Pancreas (tissue), 10 donors: ENCODE results near the gene MEOX1. TPM values are rescaled to one million over a fixed set of nuclear protein-coding genes. Genes with fewer than 3 reads are reported as not detected.

Experiments
- ATAC-seq, 4 donors: fragments of 200-7000 bp; cut with Tn5 transposase; one replicate each; pipeline versions ENCODE4 v1.8.0 to v1.9.1; 2020; ENCODE audit warnings: mild to moderate bottlenecking in 4 of 4, moderate library complexity in 4 of 4
- DNase-seq, 6 donors: peaks; one replicate each; pipeline ENCODE4 v3.0.0-alpha.2; 2020
- FAIRE-seq: peaks from 2 replicates; lab custom pipeline; 2012; peaks lifted over from hg19 to GRCh38; lab: Jason Lieb, UNC
- H3K27ac ChIP-seq, 4 donors: fragments of 200-600 bp; sonication (generic); 1 replicate in 3 of 4; 2 replicates in 1 of 4; pipeline versions ENCODE4 v1.5.0 to v1.8.0; 2020
- H3K27me3 ChIP-seq, 4 donors: fragments of 200-600 bp; one replicate each; pipeline ENCODE4 v1.8.0; 2021
- H3K36me3 ChIP-seq, 3 donors: fragments of 200-600 bp; sonication (generic) in 1 of 3; one replicate each; pipeline versions ENCODE4 v1.5.0 to v1.8.0; 2020 to 2021
- H3K4me1 ChIP-seq, 3 donors: fragments of 200-600 bp; one replicate each; pipeline ENCODE4 v1.8.0; 2021
- H3K4me3 ChIP-seq, 4 donors: fragments of 200-600 bp; sonication (generic) in 2 of 4; one replicate each; pipeline versions ENCODE4 v1.5.0 to v1.8.0; 2020 to 2021
- H3K9me3 ChIP-seq, 4 donors: fragments of 200-600 bp; one replicate each; pipeline ENCODE4 v1.8.0; 2021
- WGBS, 2 donors: extraction: QIAGEN DNeasy Blood & Tissue Kit; methylation state at CpG; one replicate each; pipeline ENCODE4 v1.1.7; 2013; 5-methylcytosine and 5-hydroxymethylcytosine counted together
- intact Hi-C, 3 donors: fragments of 100-400 bp; cut with DNase I; formaldehyde crosslinking; loops; one replicate each; pipeline versions ENCODE4 v1.11.1 to v1.14.2; 2022
- polyA plus RNA-seq, 2 donors: library from polyadenylated mRNA; stranded (reverse); fragments of 200-250 nt; gene quantifications; one replicate each; pipeline ENCODE4 v1.2.3, GENCODE V29; 2013
- total RNA-seq, 6 donors: library from RNA; stranded (reverse); fragmentation: NEBNext Ultra II Directional in 4 of 6; extraction: Animal tissue kit (Norgen Biotek cat#: 25700) in 4 of 6; gene quantifications; one replicate each; pipeline versions ENCODE4 v1.2.1 to v1.2.4, GENCODE V29; 2021 to 2023
- TF ChIP-seq, protein P1 (sequence below), 4 donors: fragments of 200-600 bp; sonication (generic) in 3 of 4; IDR thresholded peaks; one replicate each; pipeline versions ENCODE4 v1.5.0 to v1.8.0; 2021; ENCODE audit warnings: antibody characterized with exemption in 4 of 4
- donor health status: healthy with polysubstance abuse.
- donor health status: DM: no; HTN: no; CAD: no; lungs with moderate emphysema.
- donor health status: DM: no; HTN: no; CAD: no.
- donor health status: control.
- donor health status: control.
- donor health status: Bipolar disorder and iron deficiency.
- donor health status: DM: yes; HTN: yes; CAD: no.
- donor health status: DM: no; HTN: no; CAD: no.
- donor health status: DM: no; HTN: no; CAD: no.
- donor health status: DM: yes; HTN: yes; CAD: no.

Gene MEOX1
- total RNA-seq (1 to 10 TPM in 3 of 6 donors, under 1 TPM in 3; 0.28 to 1.6 (median 0.98) TPM), polyA plus RNA-seq (1 to 10 TPM; 3.3 to 4.3 TPM)

GRCh38 chr17:43661699-43662412, at the start of gene MEOX1:
MEOX1 (minus strand) TSS chr17:43661922; CDS start chr17:43661534, 388 bp downstream.
- no peak within 1 kb of the TSS for H3K27ac ChIP-seq
- no peak for ATAC-seq
- intact Hi-C loops: no loop called here
- H3K4me1 ChIP-seq: no peaks in the 10 kb centered on the region
- no peaks in the 10 kb centered on the region for H3K36me3 ChIP-seq
- 59 to 63% methylated on average over 8 of the region's 8 CpGs for WGBS, 2 donors
- no peak within 1 kb of the TSS for H3K4me3 ChIP-seq
- no peaks in the 10 kb centered on the region for H3K9me3 ChIP-seq
- no peak for DNase-seq
- no peak for FAIRE-seq
- TF ChIP-seq, protein P1, sequence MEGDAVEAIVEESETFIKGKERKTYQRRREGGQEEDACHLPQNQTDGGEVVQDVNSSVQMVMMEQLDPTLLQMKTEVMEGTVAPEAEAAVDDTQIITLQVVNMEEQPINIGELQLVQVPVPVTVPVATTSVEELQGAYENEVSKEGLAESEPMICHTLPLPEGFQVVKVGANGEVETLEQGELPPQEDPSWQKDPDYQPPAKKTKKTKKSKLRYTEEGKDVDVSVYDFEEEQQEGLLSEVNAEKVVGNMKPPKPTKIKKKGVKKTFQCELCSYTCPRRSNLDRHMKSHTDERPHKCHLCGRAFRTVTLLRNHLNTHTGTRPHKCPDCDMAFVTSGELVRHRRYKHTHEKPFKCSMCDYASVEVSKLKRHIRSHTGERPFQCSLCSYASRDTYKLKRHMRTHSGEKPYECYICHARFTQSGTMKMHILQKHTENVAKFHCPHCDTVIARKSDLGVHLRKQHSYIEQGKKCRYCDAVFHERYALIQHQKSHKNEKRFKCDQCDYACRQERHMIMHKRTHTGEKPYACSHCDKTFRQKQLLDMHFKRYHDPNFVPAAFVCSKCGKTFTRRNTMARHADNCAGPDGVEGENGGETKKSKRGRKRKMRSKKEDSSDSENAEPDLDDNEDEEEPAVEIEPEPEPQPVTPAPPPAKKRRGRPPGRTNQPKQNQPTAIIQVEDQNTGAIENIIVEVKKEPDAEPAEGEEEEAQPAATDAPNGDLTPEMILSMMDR (IDR thresholded peaks at IDR 0.05): no peak
- no peaks in the 10 kb centered on the region for H3K27me3 ChIP-seq

GRCh38 chr17:43710101-43710500, 48.4 kb upstream of the MEOX1 start:
- H3K4me1 ChIP-seq: no peaks in the 10 kb centered on the region
- H3K27ac ChIP-seq: no peak overlapping the region
- peaks cover 0 to 7% (median 0%) of the 10 kb centered on the region in 4 donors for H3K27me3 ChIP-seq
- WGBS, 2 donors: 73 to 81% methylated on average over 6 of the region's 6 CpGs
- intact Hi-C loops: no loop called here
- FAIRE-seq (no peak), DNase-seq (no peak), ATAC-seq (no peak)
- no peaks in the 10 kb centered on the region for H3K36me3 ChIP-seq
- TF ChIP-seq, protein P1 (IDR thresholded peaks at IDR 0.05): no peak
- H3K9me3 ChIP-seq: no peaks in the 10 kb centered on the region
- H3K4me3 ChIP-seq: no peak overlapping the region

GRCh38 chr17:43709210-43709609, 47.5 kb upstream of the MEOX1 start:
- DNase-seq: no peak
- no peak for FAIRE-seq
- Histone ChIP-seq H3K27me3 (peaks cover 0 to 7% (median 0%) of the 10 kb centered on the region in 4 donors), H3K4me1 (no peaks in the 10 kb centered on the region), H3K9me3 (no peaks in the 10 kb centered on the region), H3K4me3 (no peak overlapping the region), H3K36me3 (no peaks in the 10 kb centered on the region), H3K27ac (no peak overlapping the region)
- no peak for ATAC-seq
- TF ChIP-seq, protein P1 (IDR thresholded peaks at IDR 0.05): no peak
- intact Hi-C loops: no loop called here
- WGBS, 2 donors: 84 to 88% methylated on average over 4 of the region's 4 CpGs

GRCh38 chr17:43707184-43707583, 45.5 kb upstream of the MEOX1 start:
- Histone ChIP-seq H3K27ac (no peak overlapping the region), H3K4me1 (no peaks in the 10 kb centered on the region), H3K9me3 (no peaks in the 10 kb centered on the region), H3K27me3 (peaks cover 0 to 4% (median 0%) of the 10 kb centered on the region in 4 donors), H3K36me3 (no peaks in the 10 kb centered on the region), H3K4me3 (no peak overlapping the region)
- intact Hi-C loops: no loop called here
- TF ChIP-seq, protein P1 (IDR thresholded peaks at IDR 0.05): no peak
- DNase-seq: no peak
- WGBS, 2 donors: 72 to 82% methylated on average over 5 of the region's 5 CpGs
- FAIRE-seq: no peak
- no peak for ATAC-seq

DNA sequence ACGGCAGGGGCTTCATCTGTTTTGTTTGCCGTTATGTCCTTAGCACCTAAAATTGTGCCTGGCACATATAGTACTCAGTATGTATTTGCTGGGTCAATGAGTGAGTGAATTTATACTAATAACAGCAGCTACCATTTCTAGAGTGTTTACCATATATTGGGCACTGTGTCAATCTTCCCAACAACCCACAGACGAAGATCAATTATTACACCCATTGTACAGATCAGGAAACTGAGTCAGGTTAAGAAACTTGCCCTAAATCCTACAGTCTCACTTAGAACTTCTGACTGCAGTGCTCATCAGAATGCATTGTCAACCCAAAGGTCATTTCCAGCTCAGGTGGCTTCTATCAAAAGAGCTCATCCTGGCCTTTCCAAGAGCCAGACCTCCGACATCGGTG, 44.5 kb upstream of the MEOX1 start:
- no peak overlapping the region for H3K4me3 ChIP-seq
- H3K36me3 ChIP-seq: no peaks in the 10 kb centered on the region
- ATAC-seq (no peak), DNase-seq (no peak), FAIRE-seq (no peak)
- TF ChIP-seq, protein P1 (IDR thresholded peaks at IDR 0.05): no peak
- no peak overlapping the region for H3K27ac ChIP-seq
- 66 to 73% methylated on average over 5 of the region's 5 CpGs for WGBS, 2 donors
- no peaks in the 10 kb centered on the region for H3K9me3 ChIP-seq
- intact Hi-C loops: no loop called here
- H3K4me1 ChIP-seq: no peaks in the 10 kb centered on the region
- no peaks in the 10 kb centered on the region for H3K27me3 ChIP-seq
